ENCODE results near the gene MCOLN2.
"Not testable (repeated sequence)": the region's sequence is repeated elsewhere in the genome, so short reads cannot be mapped to it uniquely, and the experiment has no call there.

The MCOLN2 gene

GRCh38 chr1:85025940-85026339 is 29.0 kb upstream of the MCOLN2 start:
- TF ChIP-seq CTCF (conservative IDR thresholded peaks at IDR 0.05): no peak
- H3K27ac ChIP-seq: no peak overlapping the region

- no peak overlapping the region for H3K27ac ChIP-seq
- no peak for TF ChIP-seq CTCF (conservative IDR thresholded peaks at IDR 0.05)
Observed at GRCh38 chr1:85024736-85025135, 27.8 kb upstream of the MCOLN2 start.

- no peak overlapping the region for H3K27ac ChIP-seq
- TF ChIP-seq CTCF (conservative IDR thresholded peaks at IDR 0.05): no peak
Observed at GRCh38 chr1:85022700-85023099, 25.8 kb upstream of the MCOLN2 start.

- no peak for TF ChIP-seq CTCF (conservative IDR thresholded peaks at IDR 0.05)
- H3K27ac ChIP-seq: no peak overlapping the region
Observed at GRCh38 chr1:85019994-85020393, 23.1 kb upstream of the MCOLN2 start.

GRCh38 chr1:85015826-85016225 is 18.9 kb upstream of the MCOLN2 start:
- no peak for TF ChIP-seq CTCF (conservative IDR thresholded peaks at IDR 0.05)

GRCh38 chr1:85005641-85006040 is 8.7 kb upstream of the MCOLN2 start:
- not testable (repeated sequence) for H3K27ac ChIP-seq

More at GRCh38 chr1:85015826-85016225, 18.9 kb upstream of the MCOLN2 start:
- no peak overlapping the region for H3K27ac ChIP-seq

GRCh38 chr1:85001742-85002141 is 4.8 kb upstream of the MCOLN2 start:
- TF ChIP-seq CTCF (conservative IDR thresholded peaks at IDR 0.05): no peak
- no peak overlapping the region for H3K27ac ChIP-seq

- TF ChIP-seq CTCF (conservative IDR thresholded peaks at IDR 0.05): no peak
- H3K27ac ChIP-seq: no peak overlapping the region
Observed at GRCh38 chr1:84998642-84999280, 1.8 kb upstream of the MCOLN2 start.
